NCI-H748 treated with DMSO at 0.1 percent for 48 hours (cell line): Measurements from ENCODE around the gene POLD4.
"Not testable (repeated sequence)": the region's sequence is repeated elsewhere in the genome, so short reads cannot be mapped to it uniquely, and the experiment has no call there.

Experiments used
- DNase-seq: peaks from one replicate; lab custom pipeline; 2025; lab: John Stamatoyannopoulos, UW

Gene POLD4

DNA sequence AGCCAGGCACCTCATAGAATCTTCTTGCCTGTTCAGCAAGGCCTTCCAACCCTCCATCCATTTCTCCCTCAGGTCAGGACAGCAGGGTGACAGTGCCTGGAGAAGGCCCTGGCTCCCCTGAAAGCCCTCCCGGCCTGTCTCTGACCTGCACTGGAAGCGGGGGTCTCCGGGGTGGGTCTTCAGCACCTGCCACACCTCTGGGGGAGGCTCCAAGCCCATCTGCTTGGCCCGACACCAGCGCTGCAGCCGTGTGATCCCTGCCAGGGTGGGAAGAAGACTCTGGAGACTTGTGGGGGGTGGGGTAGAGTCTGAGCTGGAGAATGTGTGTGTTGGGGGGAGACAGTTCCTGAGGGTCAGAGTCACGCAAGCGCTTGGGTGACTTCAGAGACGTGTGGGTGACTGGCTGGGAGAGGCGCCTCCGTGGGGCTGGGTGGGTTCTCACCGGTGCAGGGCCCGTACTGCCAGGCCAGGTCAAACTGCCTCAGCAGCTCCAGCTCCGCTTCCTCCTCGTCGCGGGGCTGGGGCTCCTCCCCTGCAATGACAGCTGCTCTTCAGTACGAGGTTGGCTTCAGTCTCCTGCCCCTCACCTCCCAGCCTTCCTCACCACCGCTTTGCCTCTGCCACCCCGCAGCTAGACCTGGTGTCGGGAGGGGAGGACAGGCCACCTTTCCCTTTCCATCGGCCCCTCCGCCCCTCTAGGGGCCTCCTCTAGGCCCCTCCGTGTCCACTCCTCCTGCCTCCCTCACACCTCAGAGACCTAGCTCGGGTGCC, 615 bp downstream of the POLD4 start:
- DNase-seq, result peak; percentile 37

DNA sequence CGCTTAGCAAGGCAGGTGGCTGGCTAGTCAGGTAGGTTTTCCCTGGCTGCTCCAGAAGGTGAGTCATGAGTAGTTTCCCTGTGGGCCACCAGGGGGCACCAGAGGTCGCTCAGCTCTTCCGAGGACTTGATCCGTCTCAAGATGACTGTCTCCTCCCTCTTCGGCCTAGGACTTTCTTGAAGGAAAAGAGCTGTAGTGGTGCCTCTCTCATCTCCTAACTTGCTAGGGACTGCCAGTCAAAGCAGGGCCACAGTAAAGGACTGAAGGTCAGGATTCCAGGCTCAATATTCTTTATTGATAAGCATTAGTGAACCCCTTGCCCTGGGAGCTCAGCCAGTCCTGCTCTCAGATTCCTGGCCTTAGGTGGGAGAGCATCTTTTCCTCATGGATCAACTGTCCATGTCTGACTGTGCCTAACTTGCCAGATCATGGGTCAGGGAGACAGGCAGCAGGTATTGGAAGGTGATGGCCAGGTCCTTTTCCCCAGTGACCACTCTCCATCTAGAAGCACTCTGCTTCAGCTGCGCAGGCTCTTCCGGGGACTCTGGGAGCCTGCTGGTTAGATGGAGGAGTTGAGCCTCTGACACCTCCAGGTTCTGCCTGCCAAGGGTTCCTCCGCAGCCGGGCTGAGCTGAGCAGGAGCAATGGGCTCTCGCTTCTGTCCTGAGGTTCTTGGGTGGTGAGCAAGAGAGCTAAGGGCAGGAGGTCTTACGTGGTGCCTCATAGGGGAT, 1.9 kb downstream of the POLD4 start:
- peak; percentile 50 for DNase-seq

DNA sequence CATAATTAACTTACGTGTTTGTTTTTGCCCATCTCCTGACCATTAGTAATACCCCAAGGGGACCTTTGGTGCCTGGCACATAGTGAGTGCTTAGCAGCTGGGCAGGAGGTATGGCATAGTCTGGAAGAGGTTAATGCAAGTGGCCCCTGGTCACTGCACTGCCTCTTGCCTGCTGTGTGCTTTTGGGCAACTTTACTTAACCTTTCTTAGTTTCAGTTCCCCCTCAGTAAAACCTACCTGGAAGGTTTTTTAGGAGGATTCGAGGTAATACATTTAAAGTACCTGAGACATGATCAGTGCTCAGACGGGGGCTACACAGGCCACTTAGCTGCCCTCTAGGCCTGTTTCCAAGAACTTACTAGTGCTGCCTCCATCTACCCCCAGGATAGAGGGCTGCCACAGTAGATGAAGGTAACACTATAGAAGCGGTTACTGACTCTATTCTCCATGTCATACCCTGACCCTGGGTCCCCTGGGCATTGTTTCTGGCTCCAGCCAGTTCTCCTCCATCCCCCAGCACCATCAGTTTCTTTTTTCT, 3.3 kb downstream of the POLD4 start:
- DNase-seq, result no peak

DNA sequence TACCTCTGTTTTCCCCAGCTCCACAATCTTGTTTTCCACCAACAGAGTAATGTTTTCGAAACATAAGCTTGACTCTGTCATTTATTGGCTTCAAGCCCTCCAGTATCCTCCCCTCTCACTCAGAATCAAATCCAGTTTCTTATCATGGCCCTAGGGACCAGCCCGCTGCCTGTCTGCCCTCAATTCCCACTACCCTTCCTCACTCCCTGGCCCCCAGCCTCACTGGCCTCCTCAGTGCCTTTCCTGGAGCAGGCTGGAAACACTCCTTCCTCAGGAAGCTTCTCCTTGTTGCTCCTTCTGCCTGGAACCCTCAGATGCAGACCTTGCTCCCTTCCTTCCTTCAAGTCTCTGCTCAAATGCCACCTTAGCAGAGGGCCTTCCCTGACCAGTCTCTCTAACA, 3.9 kb downstream of the POLD4 start:
- DNase-seq, result no peak

- no peak for DNase-seq
Measured at GRCh38 chr11:67349036-67349435, 4.3 kb downstream of the POLD4 start.

- DNase-seq, result no peak
Measured at GRCh38 chr11:67347964-67348749, 5.2 kb downstream of the POLD4 start.

DNA sequence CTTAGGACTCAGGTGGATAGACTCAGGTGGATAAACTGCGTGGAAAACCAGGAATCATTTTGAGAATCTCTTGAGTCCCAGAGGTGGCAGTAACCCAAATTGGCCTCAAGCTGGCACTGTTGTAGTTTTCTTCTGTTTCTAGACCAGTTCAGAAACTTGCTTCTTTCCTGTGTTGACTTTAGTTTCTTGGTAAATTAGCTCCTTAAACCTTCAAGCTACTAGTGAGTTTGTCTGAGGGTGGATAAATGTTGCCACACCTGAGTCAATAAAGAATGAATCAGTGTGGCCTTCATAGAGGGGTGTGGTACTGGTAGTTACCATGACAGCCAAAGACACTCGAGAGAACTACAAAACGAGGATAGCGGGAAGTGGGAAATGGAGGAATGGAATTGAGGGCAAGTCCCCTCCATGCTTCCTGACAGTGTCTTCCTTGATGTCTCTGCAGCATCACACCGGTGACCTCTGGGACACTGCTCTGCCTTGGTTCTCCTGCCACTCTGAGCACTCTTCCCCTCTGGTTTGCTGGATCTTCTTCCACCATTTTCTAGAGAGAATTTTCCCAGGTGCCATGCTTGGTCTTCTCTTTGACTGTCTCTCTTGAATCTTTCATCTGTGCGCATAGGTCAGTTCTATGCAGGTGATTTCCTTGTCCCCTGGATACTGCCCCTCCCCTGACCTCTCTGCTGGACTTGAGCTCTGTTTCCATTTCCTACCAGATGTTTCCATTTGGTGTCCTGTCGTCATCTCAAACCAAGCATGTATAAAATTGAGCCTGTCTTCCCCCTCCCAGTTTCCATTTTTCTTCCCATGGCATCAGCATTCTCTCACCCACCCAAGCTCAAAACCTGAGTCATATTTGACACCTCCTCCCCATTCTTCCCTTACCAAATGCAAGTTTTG, 7.2 kb downstream of the POLD4 start:
- peak; percentile 7 for DNase-seq

GRCh38 chr11:67345247-67345919, 8.0 kb downstream of the POLD4 start:
- no peak for DNase-seq

GRCh38 chr11:67344264-67344663, 9.1 kb downstream of the POLD4 start:
- no peak for DNase-seq

GRCh38 chr11:67337257-67337656, 16.1 kb downstream of the POLD4 start:
- DNase-seq, result no peak

DNA sequence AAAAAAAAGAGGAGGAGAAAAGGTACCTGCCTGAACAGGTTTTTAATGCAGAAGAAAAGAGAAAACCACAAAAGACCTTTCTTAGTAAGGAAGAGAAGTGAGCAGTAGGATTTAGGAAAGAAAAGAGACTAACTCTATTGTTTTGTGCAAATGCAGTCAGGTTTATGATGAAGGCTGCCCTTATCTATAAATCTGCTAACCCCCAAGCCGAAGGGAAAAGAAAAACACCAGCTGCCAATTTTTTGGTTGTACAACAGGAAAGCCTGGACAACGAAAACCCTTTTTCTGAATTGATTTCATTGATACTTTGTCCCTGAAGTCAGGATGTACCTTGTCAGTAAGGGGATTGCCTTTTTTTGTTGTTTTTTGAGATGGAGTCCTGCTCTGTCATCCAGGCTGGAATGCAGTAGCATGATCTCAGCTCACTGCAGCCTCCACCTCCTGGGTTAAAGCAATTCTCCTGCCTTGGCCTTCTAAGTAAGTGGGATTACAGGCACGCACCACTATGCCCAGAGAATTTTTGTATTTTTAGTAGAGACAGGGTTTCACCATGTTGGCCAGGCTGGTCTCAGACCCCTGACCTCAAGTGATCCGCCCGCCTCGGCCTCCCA, 21.2 kb downstream of the POLD4 start:
- no peak for DNase-seq

DNA sequence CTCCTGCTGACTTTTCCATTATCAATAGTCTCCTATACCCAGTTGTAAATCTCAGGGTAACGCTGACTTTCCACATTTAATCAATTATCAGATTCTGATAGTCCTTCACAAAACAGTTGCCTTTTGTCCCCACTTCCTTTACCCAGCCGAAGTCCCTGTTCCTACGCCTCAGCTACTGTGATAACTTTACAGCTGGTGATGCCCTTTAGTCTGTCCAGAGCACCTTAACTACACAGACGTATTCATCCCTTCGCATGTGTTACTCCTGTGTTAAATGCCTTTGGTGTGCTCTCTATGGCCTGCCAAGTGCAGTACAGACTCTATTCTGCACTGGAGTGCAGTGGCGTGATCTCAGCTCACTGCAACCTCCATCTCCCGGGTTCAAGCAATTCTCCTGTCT, 29.8 kb downstream of the POLD4 start:
- DNase-seq, result no peak

GRCh38 chr11:67322049-67322448, 31.3 kb downstream of the POLD4 start:
- no peak for DNase-seq

- DNase-seq, result no peak
Measured at GRCh38 chr11:67321313-67321871, 32.0 kb downstream of the POLD4 start.

DNA sequence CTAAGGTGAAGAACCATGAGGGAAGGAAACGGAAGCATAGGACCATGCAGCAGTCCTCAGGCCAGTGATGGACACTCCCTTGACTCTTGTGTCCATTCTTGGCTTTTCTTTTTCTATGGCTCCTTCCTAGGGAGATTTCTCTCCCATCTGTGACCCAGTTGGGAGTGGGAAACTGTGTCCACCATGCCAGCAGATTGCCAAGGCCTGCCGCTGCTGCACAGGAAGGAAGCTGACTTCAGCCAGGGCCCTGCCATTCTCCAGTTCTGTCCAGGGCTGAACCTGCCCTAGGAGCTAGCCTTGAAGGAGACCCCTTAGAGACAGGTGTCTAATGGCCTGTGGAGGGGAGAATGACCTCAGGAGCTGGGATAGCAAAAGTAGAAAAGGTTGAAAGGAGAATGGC, 32.7 kb downstream of the POLD4 start:
- no peak for DNase-seq

DNA sequence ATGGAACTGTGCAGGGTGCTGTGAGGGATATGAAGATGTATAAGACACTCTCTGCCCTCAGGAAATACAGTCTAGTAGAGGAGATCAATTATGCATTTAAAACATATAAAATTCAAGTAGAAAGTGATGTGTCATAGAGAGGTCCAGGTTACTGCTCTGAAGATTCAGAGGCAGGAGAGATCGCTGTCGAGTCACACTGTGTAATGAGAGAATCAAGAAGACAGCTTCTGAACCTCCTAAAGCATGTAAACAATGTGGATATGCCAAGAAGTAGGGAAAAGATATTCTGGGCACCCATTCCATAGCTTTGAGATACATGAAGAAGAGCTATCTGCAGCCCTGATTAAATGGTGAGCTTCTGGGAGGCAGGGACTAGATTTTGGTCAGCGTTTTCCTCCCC, 33.3 kb downstream of the POLD4 start:
- DNase-seq, result no peak

DNA sequence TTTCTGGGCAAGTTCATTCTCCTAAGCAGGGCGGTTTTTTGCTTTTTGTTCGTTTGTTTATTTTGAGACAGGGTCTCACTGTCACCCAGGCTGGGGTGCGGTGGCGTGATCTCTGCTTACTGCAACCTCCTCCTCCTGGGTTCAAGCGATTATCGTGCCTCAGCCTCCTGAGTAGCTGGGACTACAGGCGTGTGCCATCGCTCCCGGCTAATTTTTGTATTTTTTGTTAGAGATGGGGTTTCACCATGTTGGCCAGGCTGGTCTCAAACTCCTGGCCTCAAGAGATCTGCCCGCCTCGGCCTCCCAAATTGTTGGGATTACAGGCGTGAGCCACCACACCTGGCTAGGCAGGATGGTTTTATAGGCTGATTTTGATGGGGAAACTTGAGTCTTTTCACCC, 34.5 kb downstream of the POLD4 start:
- DNase-seq, result not testable (repeated sequence)

DNA sequence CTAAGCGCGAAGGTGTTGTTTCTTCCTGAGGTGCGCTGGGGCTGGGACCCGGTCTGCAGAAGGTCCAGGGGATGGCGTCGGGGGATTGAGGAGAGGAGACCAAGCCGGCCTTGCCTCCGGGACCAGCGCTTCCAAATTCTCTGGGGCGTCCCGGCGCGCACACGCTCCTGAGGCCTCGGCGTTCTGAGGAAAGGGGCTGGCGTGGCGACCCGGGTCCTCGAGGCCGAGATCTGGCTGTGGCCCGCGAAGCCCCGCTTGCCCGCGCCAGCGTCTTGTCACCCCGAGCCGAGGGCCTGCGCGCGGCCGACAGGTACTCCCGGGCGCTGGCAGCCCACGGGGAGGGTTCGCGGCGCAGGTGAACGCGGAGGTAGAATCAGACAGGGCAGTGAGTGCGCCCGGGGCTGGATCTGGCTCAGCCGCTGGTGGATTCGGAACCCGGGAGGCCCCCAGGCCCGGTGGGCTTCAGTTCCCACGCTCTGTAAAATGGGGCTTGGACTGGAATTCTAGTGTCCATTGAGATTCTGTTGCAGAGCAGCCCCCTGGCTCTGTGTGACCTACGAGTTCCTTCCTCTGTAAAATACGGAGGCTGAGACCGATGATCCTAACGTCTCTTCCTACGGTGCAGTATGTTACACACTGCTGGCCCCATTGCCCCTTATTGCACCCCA, 35.3 kb downstream of the POLD4 start:
- DNase-seq, result no peak

GRCh38 chr11:67317205-67317887, 36.0 kb downstream of the POLD4 start:
- DNase-seq, result peak; percentile 96
